Measurements from ENCODE around the gene CDKN2D. TPM values are rescaled to one million over a fixed set of nuclear protein-coding genes. Genes with fewer than 3 reads are reported as not detected.
A peak's percentile ranks its signal among the peaks of the same experiment; 100 is the strongest.
"Not testable (repeated sequence)": the region's sequence is repeated elsewhere in the genome, so short reads cannot be mapped to it uniquely, and the experiment has no call there.

Gene CDKN2D
- total RNA-seq, 2 donors from 2014 or later, result 69.6 to 72.8 TPM

GRCh38 chr19:10543059-10543419 is 25.7 kb downstream of the CDKN2D start:
- DNase-seq, result no peak
- no peak for ATAC-seq (replicated peaks in 1 of 2)
- peaks cover 22% of the 10 kb centered on the region for H3K4me1 Mint-ChIP-seq (ENCODE audit: low read depth)
- H3K27ac Mint-ChIP-seq, result peak overlapping the region; percentile 34
- peak overlapping the region; percentile 79 to 82 for H3K4me3 Mint-ChIP-seq
- no peaks in the 10 kb centered on the region for H3K36me3 Mint-ChIP-seq (ENCODE audit: insufficient read depth in 2 of 2)
- H3K9me3 Mint-ChIP-seq, result no peaks in the 10 kb centered on the region
- peaks cover 24% of the 10 kb centered on the region for H3K27me3 Mint-ChIP-seq (ENCODE audit: low read depth)

DNA sequence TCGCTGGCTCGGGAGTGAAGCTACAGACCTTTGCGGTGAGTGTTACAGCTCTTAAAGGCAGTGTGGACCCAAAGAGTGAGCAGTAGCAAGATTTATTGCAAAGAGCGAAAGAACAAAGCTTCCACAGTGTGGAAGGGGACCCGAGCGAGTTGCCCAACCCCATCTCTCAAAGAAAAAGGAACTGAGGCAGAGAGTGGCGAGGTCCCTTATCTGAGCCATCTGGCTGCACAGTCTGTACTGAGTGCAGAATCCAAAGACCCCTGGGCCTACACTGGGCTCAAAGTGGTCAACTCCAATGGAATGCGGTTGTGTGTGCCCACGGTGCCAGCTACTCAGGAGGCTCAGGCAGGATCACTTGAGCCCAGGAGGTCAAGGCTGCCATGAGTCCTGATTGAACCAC is 29.8 kb downstream of the CDKN2D start:
- DNase-seq; ATAC-seq (replicated peaks in 1 of 2); H3K9me3 Mint-ChIP-seq; H3K36me3 Mint-ChIP-seq (ENCODE audit: insufficient read depth in 2 of 2); H3K4me3 Mint-ChIP-seq; H3K4me1 Mint-ChIP-seq (ENCODE audit: low read depth); H3K27ac Mint-ChIP-seq: not testable (repeated sequence)
- peaks cover 30% of the 10 kb centered on the region for H3K27me3 Mint-ChIP-seq (ENCODE audit: low read depth)

DNA sequence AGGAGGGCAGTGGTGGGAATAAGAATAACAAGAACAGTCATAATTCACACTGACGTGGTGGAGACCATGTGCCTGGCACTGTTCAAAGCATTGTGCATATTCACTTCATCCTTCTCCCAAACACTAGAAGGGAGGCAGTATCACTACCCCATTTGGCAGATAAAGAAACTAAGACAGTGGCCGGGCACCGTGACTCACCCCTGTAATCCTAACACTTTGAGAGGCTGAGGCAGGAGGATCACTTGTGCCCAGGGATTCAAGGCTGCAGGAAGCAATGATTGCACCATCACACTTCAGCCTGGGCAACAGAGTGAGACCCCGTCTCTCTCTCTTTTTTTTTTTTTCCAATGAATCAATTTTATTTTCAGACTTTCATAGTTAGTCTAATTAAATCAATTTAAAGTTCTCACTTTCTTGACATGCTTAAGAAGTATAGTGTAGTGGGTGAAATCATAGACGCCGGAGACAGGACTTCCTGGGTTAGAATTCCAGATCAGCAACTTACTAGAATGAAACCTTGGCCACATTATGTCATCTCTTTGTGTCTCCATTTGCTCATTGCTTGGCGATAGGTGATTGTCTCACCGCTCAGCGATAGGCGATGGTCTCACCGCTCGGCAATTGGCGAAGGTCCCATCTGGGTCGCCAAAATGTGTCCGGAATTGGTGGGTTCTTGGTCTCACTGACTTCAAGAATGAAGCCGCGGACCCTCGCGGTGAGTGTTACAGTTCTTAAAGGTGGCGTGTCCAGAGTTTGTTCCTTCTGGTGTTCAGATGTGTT is 30.4 kb downstream of the CDKN2D start:
- H3K9me3 Mint-ChIP-seq, result no peaks in the 10 kb centered on the region
- H3K27me3 Mint-ChIP-seq (ENCODE audit: low read depth), result peaks cover 30% of the 10 kb centered on the region
- H3K4me3 Mint-ChIP-seq, result no peak overlapping the region
- no peak overlapping the region for H3K27ac Mint-ChIP-seq
- ATAC-seq (replicated peaks in 1 of 2) (no peak), DNase-seq (no peak)
- peaks cover 5% of the 10 kb centered on the region for H3K4me1 Mint-ChIP-seq (ENCODE audit: low read depth)
- H3K36me3 Mint-ChIP-seq (ENCODE audit: insufficient read depth in 2 of 2), result no peaks in the 10 kb centered on the region

DNA sequence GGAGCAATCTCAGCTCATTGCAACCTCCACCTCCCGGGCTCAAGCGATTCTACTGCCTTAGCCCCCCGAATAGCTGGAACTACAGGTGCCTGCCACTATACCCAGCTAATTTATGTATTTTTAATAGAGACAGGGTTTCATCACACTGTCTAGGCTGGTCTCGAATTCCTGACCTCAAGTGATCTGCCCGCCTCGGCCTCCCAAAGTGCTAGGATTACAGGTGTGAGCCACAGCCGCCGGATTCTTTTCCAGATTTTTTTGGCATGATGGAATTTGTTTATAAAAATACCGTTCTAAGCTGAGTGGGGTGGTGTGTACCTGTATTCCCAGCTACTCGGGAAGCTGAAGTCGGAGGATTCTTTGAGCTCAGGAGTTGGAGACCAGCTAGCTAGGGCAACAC is 31.1 kb downstream of the CDKN2D start:
- H3K4me1 Mint-ChIP-seq (ENCODE audit: low read depth), result peaks cover 5% of the 10 kb centered on the region
- H3K9me3 Mint-ChIP-seq, result no peaks in the 10 kb centered on the region
- H3K4me3 Mint-ChIP-seq, result no peak overlapping the region
- no peak for ATAC-seq (replicated peaks in 1 of 2)
- peaks cover 30% of the 10 kb centered on the region for H3K27me3 Mint-ChIP-seq (ENCODE audit: low read depth)
- H3K27ac Mint-ChIP-seq, result no peak overlapping the region
- DNase-seq, result no peak
- H3K36me3 Mint-ChIP-seq (ENCODE audit: insufficient read depth in 2 of 2), result no peaks in the 10 kb centered on the region

DNA sequence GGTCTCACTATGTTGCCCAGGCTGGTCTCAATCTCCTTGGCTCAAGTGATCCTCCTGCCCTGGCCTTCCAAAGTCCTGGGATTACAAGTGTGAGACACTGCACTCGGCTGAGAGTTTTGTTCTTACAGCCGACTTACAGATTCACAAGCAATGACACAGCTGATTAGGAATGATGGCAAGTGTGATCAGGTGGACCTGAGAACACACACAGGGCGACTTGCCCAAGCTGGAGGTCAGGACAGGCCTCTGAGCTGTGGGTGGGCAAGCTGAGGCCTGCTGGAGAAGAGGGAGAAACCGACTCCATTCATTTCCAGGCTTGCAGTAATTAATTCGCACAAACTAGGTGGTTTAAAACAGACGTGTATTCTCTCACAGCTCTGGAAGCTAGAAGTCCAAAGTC is 33.2 kb downstream of the CDKN2D start:
- Mint-ChIP-seq H3K4me3 (no peak overlapping the region), H3K27me3 (ENCODE audit: low read depth) (peaks cover 28% of the 10 kb centered on the region), H3K27ac (no peak overlapping the region), H3K4me1 (ENCODE audit: low read depth) (peaks cover 8% of the 10 kb centered on the region), H3K9me3 (no peaks in the 10 kb centered on the region), H3K36me3 (ENCODE audit: insufficient read depth in 2 of 2) (no peaks in the 10 kb centered on the region)
- DNase-seq (no peak), ATAC-seq (replicated peaks in 1 of 2) (no peak)

GRCh38 chr19:10533646-10534386 is 35.0 kb downstream of the CDKN2D start:
- Mint-ChIP-seq H3K9me3 (no peaks in the 10 kb centered on the region), H3K4me3 (no peak overlapping the region)
- no peak for ATAC-seq (replicated peaks in 1 of 2)

DNA sequence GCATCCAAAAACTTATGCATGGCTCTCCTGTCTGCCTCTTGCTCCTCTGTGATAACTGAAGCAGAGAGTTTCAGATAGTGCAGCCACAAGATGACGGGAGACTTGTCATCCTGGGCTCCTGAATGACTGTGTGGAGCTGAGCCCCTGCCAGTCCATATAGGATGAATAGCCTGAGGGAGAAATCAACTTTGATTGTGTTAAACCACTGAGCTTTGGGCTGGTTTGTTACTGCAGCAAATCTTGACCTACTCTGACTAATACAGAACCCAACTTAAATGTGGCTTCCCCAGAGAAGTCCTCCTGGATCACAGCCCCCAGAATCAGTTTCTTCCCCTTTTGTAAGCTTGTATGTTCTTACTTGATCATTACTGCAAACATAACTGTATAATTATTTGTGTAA is 36.3 kb downstream of the CDKN2D start:
- no peak for ATAC-seq (replicated peaks in 1 of 2)
- Mint-ChIP-seq H3K4me3 (no peak overlapping the region), H3K27me3 (ENCODE audit: low read depth) (peaks cover 5% of the 10 kb centered on the region), H3K9me3 (no peaks in the 10 kb centered on the region), H3K36me3 (ENCODE audit: insufficient read depth in 2 of 2) (no peaks in the 10 kb centered on the region), H3K27ac (no peak overlapping the region), H3K4me1 (ENCODE audit: low read depth) (peaks cover 4% of the 10 kb centered on the region)
- DNase-seq, result no peak

More at GRCh38 chr19:10533646-10534386, 35.0 kb downstream of the CDKN2D start:
- peaks cover 6% of the 10 kb centered on the region for H3K4me1 Mint-ChIP-seq (ENCODE audit: low read depth)
- peaks cover 14% of the 10 kb centered on the region for H3K27me3 Mint-ChIP-seq (ENCODE audit: low read depth)
- no peak overlapping the region for H3K27ac Mint-ChIP-seq
- DNase-seq, result no peak
- no peaks in the 10 kb centered on the region for H3K36me3 Mint-ChIP-seq (ENCODE audit: insufficient read depth in 2 of 2)

DNA sequence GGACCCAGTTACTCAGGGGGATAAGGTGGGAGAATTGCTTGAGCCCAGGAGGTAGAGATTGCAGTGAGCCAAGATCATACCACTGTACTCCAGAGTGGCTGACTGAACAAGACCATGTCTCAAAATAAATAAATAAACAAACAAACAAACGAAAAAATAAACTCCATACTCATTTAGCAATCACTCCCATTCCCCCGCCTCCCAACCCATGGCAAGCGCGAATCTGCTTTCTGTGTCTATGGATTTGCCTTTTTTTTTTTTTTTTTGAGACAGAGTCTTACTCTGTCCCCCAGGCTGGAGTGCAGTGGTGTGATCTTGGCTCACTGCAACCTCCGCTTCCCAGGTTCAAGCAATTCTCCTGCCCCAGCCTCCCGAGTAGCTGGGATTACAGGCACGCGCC is 41.9 kb downstream of the CDKN2D start:
- not testable (repeated sequence) for H3K4me1 Mint-ChIP-seq (ENCODE audit: low read depth); H3K9me3 Mint-ChIP-seq; H3K27ac Mint-ChIP-seq; DNase-seq; H3K27me3 Mint-ChIP-seq (ENCODE audit: low read depth); ATAC-seq (replicated peaks in 1 of 2); H3K36me3 Mint-ChIP-seq (ENCODE audit: insufficient read depth in 2 of 2); H3K4me3 Mint-ChIP-seq

DNA sequence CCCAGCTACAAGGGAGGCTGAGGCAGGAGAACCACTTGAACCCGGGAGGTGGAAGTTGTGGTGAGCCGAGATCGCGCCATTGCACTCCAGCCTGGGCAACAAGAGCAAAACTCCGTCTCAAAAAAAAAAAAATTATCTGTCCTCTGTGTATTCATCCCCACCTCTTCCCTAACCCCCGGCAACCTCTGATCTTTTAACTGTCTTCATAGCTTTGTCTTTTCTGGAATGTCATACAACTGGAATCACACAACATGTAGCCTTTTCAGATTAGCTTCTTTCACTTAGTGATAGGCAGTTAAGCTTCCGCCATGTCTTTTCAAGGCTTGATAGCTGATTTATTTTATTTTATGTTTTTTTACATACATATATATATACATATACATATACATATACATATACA is 43.1 kb downstream of the CDKN2D start:
- no peaks in the 10 kb centered on the region for H3K36me3 Mint-ChIP-seq (ENCODE audit: insufficient read depth in 2 of 2)
- H3K27me3 Mint-ChIP-seq (ENCODE audit: low read depth), result no peaks in the 10 kb centered on the region
- H3K4me1 Mint-ChIP-seq (ENCODE audit: low read depth), result no peaks in the 10 kb centered on the region
- H3K4me3 Mint-ChIP-seq, result no peak overlapping the region
- DNase-seq, result no peak
- H3K9me3 Mint-ChIP-seq, result no peaks in the 10 kb centered on the region
- ATAC-seq (replicated peaks in 1 of 2), result no peak
- H3K27ac Mint-ChIP-seq, result no peak overlapping the region

DNA sequence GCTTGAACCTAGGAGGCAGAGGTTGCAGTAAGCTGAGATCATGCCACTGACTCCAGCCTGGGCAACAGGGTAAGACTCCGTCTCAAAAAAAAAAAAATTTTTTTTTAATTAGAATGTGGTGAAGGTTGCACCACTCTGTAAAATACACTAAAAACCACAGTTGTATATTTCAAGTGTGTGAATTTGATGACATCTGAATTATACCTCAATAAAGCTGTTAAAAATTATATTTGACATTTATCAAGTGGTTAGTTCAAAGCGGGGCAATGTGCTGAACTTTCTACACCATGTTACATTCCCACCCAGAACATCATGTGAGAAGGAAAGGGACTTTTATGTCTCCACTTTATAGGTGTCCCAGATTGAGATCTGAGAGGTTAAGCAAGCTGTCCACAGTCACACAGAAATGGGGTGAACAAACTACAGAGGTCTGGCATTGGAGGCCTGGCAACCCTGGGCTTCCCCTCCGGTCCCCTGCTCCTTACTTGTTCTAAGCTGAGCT is 45.6 kb downstream of the CDKN2D start:
- DNase-seq (no peak), ATAC-seq (replicated peaks in 1 of 2) (no peak)
- H3K36me3 Mint-ChIP-seq (ENCODE audit: insufficient read depth in 2 of 2), result no peaks in the 10 kb centered on the region
- peaks cover 11% of the 10 kb centered on the region for H3K4me1 Mint-ChIP-seq (ENCODE audit: low read depth)
- H3K9me3 Mint-ChIP-seq, result no peaks in the 10 kb centered on the region
- no peak overlapping the region for H3K27ac Mint-ChIP-seq
- peaks cover 20% of the 10 kb centered on the region for H3K27me3 Mint-ChIP-seq (ENCODE audit: low read depth)
- H3K4me3 Mint-ChIP-seq, result no peak overlapping the region

GRCh38 chr19:10521461-10522171 is 47.2 kb downstream of the CDKN2D start:
- no peak overlapping the region for H3K27ac Mint-ChIP-seq
- no peaks in the 10 kb centered on the region for H3K9me3 Mint-ChIP-seq
- H3K36me3 Mint-ChIP-seq (ENCODE audit: insufficient read depth in 2 of 2), result no peaks in the 10 kb centered on the region
- peaks cover 19% of the 10 kb centered on the region for H3K4me1 Mint-ChIP-seq (ENCODE audit: low read depth)
- ATAC-seq (replicated peaks in 1 of 2), result no peak
- H3K4me3 Mint-ChIP-seq, result no peak overlapping the region
- peaks cover 30% of the 10 kb centered on the region for H3K27me3 Mint-ChIP-seq (ENCODE audit: low read depth)
- no peak for DNase-seq

- H3K4me3 Mint-ChIP-seq, result no peak overlapping the region
- peaks cover 38% of the 10 kb centered on the region for H3K27me3 Mint-ChIP-seq (ENCODE audit: low read depth)
- H3K4me1 Mint-ChIP-seq (ENCODE audit: low read depth), result peaks cover 21% of the 10 kb centered on the region
- H3K9me3 Mint-ChIP-seq, result no peaks in the 10 kb centered on the region
- H3K36me3 Mint-ChIP-seq (ENCODE audit: insufficient read depth in 2 of 2), result no peaks in the 10 kb centered on the region
- ATAC-seq (replicated peaks in 1 of 2), result no peak
- no peak for DNase-seq
- no peak overlapping the region for H3K27ac Mint-ChIP-seq
These were observed 48.0 kb downstream of the CDKN2D start for GRCh38 chr19:10520652-10521318.

DNA sequence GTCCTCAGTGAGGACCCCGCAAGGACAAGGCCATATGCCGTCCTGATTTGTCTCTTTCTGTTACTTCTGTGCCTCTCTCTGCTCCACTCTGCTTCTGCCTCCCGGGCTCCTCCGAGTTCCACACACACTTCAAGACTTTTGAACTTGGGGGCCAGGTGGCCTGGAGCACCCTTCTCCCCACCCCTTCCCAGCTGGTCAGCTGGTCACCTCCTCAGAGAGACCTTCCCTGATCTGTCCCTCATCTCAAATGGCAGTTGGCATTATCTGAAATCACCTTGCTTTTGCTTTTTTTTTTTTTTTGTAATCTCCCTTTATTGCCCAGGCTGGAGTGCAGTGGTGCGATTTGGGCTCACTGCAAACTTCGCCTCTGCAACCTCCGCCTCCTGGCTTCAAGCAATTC is 49.4 kb downstream of the CDKN2D start:
- Mint-ChIP-seq H3K9me3 (no peaks in the 10 kb centered on the region), H3K27me3 (ENCODE audit: low read depth) (peaks cover 42% of the 10 kb centered on the region), H3K4me3 (peak overlapping the region; percentile 76 to 82), H3K27ac (no peak overlapping the region), H3K4me1 (ENCODE audit: low read depth) (peaks cover 21% of the 10 kb centered on the region), H3K36me3 (ENCODE audit: insufficient read depth in 2 of 2) (no peaks in the 10 kb centered on the region)
- ATAC-seq (replicated peaks in 1 of 2) (no peak), DNase-seq (no peak)

All from activated T-cell treated with anti-CD3 and anti-CD28 coated beads, Interleukin-2, amount 50 U/mL, for 72 hours (primary cell).